Measurements from ENCODE around the gene VWA8.

The VWA8 gene

DNA sequence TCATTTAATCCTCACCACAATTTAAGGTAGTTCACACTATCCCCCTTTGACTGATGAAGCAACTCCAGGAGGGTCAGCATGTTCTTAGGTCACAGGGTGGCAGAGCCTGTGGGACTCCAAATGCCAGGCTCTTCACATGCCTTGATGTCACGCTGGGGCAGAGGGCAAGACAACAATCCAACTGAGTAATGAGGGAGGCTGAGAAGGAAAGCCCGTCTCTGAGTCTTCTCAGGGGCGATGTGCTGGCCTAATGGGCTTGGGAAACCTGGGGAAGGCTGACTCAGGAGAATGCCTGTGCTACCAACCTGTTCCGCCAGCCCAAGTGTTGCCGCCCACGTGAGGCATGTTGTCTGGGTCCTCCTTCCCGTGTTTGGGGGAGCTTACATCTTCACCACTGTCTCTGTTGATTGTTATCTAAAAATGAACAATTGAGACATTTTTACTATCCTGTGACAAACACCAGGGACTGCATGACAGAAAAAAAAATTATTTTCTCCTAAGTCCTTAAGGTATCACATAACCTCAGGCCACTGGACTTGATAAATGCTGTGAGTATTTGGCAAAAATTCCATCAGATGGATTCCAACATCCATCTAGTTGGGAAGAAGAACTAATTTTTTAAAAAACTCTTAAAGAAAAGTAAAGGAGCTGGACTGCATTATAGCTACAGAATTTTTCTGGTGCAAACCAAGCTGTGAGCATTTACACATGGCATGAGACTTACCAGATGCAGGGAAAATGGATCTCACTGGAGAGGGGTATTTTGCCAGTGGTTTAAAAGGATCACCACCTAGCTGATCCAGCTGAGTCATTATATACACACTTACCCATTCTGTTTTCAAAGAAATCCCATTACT is 346.0 kb downstream of the VWA8 start:
- DNase-seq (ENCODE audit: low read depth), result no peak

DNA sequence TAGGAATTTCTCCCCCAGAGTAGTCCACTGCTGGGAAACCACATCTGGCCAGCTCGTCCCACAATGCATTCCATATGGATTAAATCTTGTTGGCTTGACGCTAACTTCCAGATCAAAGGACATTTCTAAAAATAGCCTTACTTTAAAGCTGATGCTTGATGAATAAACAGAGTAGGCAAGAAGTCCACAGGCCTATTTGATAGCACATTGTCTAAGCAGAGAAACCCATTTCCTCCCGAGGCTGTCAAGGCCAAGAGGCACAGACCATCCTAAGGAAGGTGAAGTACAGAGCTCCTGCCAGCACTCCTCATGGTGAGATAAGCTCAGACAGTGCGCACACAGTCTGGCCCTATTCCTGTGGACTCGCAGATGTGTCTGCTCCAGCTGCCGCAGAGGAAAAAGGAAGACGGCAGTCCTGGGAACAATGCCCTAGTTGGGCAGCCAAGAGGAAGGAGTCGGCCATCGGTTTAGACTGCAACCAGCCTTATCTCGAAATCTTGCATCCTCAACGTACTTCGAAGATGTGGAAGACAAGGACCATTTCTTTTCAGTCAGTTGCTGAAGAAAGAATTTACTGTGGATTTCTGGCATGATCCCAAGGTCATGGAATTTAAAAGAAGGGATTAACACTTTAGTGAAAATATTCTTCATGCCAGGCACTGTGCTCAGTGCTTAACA is 346.8 kb downstream of the VWA8 start:
- DNase-seq (ENCODE audit: low read depth), result no peak

DNA sequence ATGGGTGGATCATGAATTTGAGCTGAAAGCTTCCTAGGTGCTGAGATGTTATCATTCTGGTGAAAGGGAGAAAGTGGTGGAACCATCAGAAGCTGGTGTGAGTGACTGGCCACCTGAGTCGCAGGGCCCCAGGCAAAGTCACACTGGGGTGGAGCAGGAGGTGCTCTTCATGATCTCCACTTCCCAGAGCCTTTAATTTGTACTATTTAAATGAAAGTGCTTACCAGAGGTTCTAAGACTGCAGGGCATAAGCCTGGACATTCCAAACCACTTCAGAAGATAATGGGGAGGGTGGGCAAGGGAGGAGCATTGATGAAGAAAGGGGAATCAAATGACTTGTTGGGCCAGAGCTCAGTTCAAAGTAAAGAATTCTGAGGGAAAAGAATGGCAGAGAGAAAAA is 347.4 kb downstream of the VWA8 start:
- DNase-seq (ENCODE audit: low read depth), result no peak

DNA sequence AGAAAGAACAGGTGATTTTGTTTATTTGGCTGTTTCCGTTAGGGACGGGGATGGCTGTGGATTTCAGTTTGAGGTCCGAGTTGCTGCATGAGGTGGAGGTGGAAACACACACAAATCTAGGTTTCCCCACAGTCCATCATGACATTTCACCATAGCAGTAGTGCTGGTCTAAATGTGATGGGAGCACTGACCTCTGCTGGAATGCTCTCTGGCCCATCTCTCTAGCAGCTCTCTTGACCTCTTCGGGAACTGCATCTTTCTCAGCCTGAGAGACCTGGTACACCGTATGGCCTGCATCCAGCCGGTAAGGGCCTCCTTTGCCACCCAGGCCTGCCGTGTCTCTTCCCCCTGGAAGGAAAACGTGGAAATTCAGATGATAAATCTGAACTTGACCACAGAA is 349.5 kb downstream of the VWA8 start:
- no peak for DNase-seq (ENCODE audit: low read depth)

DNA sequence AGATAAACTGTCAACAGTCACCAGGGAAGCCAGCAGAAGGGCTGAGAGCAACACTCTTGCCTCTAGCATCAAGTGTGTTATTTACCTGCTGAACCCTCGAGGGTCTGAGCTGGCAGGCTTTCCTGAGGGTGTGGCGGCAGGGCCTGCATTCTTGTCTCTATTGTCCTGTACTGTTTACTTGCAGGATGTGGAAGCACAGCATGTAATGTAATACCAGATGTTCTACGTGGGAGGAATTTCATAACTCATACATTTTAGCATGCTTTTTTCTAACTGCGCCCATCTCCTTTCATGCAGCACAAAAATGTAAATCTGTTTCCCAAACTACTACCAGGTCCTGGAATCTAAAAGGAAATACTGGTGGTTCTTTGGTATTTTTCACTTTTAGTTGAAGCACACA is 350.5 kb downstream of the VWA8 start:
- no peak for DNase-seq (ENCODE audit: low read depth)

DNA sequence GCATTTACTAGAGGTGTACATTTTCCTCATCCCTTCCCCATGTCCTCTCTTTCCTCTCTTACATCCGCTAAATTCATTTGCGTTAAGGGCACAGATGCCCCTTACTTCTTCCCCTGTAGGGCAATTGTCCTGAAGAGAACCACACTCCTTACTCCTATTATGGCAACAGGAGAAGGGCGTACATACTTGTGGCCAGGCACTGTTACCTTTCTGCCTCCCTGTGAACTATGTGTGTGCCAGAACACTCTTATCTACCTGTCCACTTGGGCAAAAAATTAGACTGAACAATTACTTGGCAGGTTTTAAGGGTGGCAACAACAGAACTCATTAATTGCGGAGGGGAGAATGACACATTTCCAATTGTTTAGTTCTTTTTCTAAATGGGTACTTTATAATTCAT is 351.1 kb downstream of the VWA8 start:
- DNase-seq (ENCODE audit: low read depth), result no peak

DNA sequence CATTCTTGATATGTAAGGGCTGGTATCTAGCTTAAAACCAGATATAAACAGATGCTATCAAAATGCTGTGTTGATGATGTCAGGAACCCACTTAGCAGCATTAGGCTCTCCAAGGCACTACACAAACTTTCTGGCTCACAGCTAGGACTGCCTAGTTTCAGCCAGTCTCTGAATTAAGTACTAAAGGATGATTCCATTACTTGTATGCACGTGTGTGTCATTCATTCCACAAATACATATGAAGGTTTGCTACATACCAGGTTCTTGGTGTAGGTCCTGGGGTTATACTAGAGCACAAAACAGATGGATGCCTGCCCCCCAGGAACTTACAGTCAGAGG is 352.1 kb downstream of the VWA8 start:
- DNase-seq (ENCODE audit: low read depth), result no peak

DNA sequence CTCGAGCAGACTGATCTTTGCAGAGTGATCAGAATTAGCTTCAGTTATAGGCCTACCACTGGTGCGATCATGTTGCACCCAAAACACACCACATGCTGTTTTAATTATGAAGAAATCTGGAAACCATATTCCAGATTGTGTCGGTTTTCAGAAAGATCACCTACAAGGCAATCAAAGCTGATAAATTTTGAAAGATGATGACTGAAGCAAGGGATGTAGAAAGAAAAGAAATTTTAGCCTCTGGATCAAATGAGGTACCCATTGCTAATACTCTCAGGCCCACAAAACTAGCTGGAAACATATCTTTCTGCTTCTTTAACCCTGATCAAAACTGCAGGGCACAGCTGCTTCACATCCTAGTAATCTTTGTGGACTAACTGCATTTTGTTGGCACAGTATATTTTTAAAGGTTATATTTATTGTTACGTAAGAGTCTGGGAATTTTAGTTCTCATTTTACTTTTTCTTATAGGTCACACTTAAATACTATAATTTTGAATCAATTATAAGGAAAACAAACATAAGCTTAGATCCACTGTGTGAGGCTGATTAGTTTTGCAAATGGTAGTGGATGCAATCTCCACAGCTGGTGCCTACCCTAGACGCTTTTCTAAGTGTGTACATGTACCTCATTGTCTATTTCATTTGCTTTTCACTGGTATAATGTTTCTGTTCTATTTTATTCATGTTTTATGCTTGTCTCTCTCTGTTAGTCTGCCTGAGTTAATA is 352.6 kb downstream of the VWA8 start:
- no peak for DNase-seq (ENCODE audit: low read depth)

DNA sequence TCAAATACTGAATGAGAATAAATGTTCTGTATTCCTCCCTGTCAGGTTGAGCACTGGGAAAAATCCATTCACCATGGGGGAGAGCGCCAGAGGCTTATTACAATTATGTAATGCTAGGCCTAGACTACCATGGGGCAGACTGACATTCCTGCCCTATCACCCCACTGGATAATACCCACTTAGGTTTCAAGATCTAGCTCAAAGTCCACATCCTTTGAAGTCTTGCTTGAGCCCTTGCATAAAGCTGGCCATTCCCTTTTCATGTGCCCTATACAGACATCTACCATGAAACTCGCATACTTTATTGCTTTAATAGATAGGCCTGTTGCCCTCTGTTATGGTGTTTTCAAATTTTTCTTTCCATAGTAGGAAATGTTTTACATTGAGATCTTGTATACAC is 354.3 kb downstream of the VWA8 start:
- DNase-seq (ENCODE audit: low read depth), result no peak

DNA sequence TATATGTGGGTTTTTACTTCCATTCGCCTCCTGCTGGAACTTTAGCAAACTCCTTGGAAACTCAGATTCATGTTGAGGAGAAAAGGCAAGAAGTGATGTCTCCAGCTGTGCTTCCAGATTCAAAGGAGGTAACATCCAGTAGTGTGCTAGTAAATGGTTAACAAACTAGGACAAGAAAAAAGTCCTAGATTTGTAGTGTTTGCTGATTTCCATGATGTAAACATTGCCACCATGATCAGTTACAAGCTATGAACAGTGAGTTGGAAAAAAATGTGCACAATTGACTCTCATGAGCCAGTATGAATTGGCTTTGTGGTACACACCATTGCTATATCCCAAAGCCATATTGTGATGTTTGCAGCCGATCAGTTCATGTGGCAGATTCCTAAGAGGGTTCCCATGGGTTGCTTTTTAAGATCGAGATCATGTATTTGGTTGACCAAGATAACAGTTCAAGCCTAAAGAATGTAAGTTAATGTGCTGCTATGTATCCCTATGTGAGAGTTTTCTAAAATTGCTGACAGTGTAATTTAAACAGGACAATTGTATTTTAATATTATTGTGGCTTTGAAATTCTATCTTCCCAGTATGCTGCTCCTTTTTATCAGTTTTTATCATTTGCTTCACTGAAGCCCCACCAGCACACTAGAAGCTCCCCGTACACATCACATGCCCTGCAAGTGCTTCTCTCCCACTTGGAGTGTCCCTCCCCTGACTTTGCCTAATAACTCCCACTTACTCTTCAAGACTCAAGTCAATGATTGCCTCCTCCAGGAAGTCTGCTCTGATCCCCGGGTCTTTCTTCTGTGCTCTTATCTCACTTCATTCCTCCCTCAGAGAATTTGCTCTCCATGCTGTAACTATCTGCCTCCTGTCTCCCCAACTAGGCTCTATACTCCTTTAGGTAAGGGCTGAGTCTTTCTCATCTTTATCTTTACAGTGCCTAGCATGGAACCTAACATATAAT is 355.3 kb downstream of the VWA8 start:
- no peak for DNase-seq (ENCODE audit: low read depth)

DNA sequence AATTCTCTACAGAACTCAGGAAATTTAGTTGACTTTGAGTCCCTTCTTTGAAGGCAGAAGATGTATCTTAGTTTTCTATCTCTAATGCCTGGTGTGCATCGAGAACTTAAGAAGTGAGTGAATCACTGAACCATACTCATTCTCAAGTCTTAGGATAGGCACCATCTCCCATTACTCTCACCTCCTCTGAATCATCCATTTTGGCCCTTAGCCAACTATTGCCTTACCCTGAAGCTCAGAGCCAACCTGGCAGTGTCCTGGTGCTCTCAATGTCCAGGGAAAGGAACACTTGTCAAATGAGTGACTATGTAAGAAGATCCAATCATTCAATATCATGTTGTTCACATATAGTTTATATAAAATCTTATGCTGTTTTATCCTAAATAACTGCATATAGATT is 357.0 kb downstream of the VWA8 start:
- DNase-seq (ENCODE audit: low read depth), result peak; percentile 2

DNA sequence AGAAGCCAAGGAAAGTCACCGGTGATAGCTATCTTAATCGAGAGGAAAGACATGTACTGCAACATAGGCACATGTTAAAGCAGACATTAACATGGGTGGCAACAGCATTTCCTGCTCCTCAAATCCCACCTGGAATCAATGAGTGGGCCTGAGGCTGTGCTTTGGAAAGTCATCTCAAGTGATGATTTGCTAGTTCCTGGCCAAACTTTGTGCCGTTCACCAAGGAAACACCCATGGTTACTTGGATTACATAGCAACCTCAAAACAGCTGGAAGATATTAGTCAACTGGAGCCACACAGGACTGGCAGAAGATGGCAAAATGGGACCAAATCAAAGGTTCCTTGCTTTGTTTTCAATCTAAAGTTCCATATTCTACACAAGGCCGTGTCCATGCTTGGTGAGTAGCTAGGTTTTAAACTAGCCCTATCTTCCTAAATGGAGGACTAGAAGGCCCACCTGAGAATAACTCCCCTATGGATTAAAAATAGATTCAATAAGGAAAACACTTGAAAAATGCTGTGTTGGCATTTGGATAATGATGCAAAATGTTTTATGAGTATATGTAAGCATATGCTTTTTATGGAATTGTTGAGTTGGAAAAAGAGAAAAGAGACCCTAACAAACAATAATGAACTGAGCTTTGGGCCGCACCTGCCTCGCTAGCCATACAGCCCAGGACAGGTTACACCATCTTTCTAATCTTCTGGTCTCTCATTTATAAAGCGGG is 359.0 kb downstream of the VWA8 start:
- DNase-seq (ENCODE audit: low read depth), result no peak

DNA sequence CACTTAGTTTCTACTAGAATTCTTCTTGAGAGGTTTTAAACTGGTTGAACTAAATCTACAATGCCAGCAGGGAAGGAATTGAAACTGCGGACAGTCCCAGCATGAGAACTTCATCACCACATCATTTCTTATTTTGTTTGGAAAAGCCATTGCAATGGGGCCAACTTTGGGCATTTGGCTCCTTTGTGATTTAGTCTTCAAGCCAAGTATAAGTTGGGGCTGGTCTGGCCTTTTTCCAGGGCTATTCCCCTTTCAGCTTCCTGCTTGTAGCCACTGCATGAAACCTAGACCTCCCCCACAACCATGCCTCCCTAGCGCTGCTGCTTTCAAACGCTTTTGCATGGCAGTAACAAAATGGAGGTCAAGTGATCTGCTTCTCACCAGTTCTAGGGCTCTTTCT is 361.3 kb downstream of the VWA8 start:
- DNase-seq (ENCODE audit: low read depth), result no peak

DNA sequence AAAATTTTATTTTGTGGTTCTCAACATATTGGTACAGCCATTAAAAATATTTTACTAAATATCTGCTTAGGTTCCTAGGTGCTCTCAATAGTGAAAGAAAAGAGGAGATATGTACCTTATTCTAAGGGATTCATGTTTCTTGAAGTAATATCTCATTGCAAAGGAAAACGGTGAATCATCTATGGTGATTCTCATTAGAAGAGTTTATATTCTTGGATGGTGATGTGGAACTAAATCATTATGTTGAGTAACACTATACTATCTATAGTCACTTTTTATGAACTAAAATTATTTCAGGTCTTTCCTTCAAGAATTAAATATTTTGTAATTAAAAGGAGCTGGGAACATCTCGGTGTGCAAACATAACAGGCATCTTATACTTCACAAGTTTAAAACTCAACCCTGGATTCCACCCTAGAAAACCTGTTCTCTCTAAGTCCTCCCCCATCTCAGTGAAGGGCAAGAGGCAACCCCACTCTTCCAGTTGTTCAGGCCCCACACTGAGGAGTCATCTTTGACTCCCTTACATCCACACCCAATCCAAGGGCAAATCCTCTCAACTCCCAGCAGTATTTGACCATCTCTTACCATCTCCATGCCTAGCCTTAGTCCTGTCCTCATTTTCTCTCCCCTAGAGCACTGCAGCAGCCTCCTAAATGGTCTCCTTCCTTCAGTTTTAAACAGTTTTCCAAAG is 363.4 kb downstream of the VWA8 start:
- no peak for DNase-seq (ENCODE audit: low read depth)

DNA sequence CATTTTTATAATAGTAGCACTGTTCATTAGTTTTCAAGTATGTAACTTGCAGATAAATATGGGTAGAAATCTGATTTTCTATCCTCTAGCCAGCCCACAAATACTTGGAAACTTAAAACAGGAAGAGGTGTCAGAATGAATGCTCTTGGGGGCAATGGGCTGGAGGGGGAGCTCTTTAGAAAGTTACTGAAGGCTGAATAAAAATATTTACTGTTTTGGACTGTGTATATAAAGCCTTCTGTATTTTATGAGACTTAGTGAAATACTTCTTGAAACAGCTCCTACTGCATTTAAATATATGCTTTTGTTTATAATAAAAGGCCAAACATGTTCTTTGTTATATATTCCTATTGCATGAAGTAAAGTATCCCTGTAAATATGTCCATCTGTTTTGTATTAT is 364.7 kb downstream of the VWA8 start:
- DNase-seq (ENCODE audit: low read depth), result no peak

DNA sequence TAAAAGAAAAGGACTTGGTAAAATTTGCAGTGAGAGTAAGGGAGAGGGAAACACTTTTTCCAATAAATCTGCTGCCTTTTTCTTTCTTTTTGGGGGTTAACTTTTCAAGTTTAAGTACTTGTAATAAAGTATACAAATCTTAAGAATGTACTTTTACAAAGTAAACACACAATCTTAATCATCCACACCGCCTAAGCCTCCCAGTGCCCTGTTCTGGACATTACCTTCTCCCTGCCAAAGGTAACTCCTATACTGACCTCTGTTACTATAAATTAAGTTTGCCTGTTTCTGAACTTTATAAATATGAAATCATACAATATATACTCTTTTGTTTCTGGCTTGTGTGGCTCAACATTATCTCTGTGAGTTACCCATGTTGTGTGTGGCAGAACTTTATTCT is 365.6 kb downstream of the VWA8 start:
- no peak for DNase-seq (ENCODE audit: low read depth)

DNA sequence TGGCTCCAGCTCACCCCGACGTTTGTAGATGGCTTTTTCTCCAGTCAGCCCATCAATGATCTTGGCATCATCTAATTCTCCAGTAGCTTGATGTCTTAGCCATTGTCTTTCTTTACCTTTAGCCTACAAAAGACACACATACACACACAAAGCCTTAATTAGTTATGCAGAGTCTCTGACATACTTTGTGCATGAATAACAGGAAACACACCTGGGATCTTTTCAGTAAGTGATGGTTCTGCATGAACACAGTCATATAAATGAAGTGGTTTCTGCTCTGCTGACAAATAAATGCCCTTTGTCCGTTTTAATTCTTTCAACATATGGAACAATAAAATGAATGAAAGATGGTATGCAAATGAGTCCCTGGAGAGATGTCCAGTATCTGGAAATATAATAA is 370.3 kb downstream of the VWA8 start:
- DNase-seq (ENCODE audit: low read depth), result no peak

DNA sequence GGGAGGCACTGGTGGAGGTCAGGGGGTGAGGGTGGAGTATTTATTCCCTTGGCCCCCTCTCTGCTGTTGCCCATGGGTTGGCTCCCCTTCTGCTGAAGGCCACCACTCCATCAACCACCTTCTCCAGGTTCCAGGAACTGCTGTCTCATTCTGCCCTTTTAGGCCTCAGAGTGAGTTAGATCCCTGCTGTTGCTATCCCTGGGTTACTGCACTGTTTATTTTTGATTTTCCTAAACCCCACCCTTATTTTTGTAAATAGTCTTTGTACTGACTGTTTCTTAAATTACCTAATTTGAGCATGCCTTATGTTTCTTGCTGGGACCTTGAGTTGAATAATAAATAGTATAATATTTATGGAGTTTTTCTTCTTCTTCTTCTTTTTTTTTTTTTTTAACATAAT is 370.8 kb downstream of the VWA8 start:
- DNase-seq (ENCODE audit: low read depth), result no peak

DNA sequence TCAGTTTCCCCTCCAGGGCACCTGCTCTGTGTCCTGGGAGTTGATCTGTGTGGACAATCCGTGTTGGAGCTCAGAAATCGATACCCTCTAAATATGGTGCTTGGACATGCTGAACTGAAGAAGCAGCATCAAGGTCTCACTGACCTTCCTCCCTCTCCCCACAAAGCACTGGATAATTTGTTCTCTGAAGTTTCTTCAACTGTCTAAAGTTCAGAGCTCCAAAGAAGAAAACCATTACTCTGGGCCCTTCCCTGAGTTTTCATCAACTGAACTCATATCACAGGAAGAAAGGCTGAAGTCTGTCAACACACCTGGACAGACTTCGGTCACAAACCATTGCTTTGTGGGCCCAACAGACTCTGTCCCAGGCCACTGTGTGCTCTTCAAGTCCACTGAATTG is 371.5 kb downstream of the VWA8 start:
- no peak for DNase-seq (ENCODE audit: low read depth)

DNA sequence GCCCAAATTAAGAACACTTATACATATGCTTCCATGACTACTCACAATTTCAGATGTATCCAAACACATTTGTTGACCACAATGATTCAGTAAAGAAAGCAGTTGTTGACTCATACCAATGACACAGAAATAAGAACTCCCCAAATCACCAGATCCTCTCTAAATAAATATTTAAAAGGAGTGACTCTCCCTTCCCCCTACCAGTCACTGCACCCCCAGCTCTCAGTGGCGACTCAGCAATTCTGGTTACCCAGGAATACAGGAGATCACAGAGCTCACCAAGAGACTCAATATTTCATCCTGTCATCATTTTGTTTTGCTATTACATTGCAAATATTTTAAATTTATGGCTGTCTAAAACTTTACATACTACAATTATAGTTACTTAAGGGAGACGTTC is 372.0 kb downstream of the VWA8 start:
- peak; percentile 23 for DNase-seq (ENCODE audit: low read depth)

DNA sequence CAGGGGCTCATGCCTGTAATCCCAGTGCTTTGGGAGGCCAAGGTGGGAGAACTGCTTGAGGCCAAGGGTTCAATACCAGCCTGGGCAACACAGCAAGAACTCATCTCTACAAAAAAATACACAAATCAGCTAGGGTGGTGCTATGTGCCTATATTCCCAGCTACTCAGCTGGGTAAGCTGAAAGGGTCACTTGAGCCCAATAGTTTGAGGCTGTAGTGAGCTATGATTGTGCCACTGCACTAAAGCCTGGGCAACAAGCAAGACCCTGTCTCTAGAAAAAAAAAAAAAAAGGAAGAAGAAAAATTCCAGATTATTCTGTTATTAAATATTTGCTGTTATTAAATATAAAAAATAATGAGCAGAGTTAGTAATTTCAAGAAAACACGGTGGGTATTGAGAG is 372.5 kb downstream of the VWA8 start:
- DNase-seq (ENCODE audit: low read depth), result no peak
